Activated CD4-positive, alpha-beta memory T cell treated with anti-CD3 and anti-CD28 coated beads, Interleukin-2, amount 10 ng/mL, durations not matched to agents 7 days and 5 days (primary cell): ENCODE results near the gene R3HDM4. TPM values are rescaled to one million over a fixed set of nuclear protein-coding genes. Genes with fewer than 3 reads are reported as not detected.
"Not testable (repeated sequence)": the region's sequence is repeated elsewhere in the genome, so short reads cannot be mapped to it uniquely, and the experiment has no call there.

Source experiments
- CTCF ChIA-PET: fragments of 350-600 bp; sonication (Branson Sonifier 250); formaldehyde crosslinking; loops from one replicate; lab custom pipeline; 2021; ENCODE audit warnings: antibody characterized with exemption, inconsistent platforms; lab: Charles Lee
- POLR2A ChIA-PET: fragments of 350-600 bp; sonication (Branson Sonifier 250); formaldehyde crosslinking; loops from one replicate; lab custom pipeline; 2021; ENCODE audit warnings: antibody characterized with exemption; lab: Charles Lee
- DNase-seq: peaks from one replicate; pipeline ENCODE4 v3.0.0-alpha.2; 2020
- H3K27ac Mint-ChIP-seq: one replicate; pipeline ENCODE4 v1.8.0; 2021; ENCODE audit warnings: mild to moderate bottlenecking, mixed read lengths
- H3K27me3 Mint-ChIP-seq: one replicate; pipeline ENCODE4 v1.8.0; 2021; ENCODE audit warnings: mixed read lengths
- H3K36me3 Mint-ChIP-seq: one replicate; pipeline ENCODE4 v1.8.0; 2021; ENCODE audit warnings: low read depth, mixed read lengths
- H3K4me1 Mint-ChIP-seq: one replicate; pipeline ENCODE4 v1.8.0; 2021; ENCODE audit warnings: mixed read lengths
- H3K4me3 Mint-ChIP-seq: one replicate; pipeline ENCODE4 v1.8.0; 2021; ENCODE audit warnings: mild to moderate bottlenecking, mixed read lengths
- H3K9me3 Mint-ChIP-seq: one replicate; pipeline ENCODE4 v1.8.0; 2021; ENCODE audit warnings: mixed read lengths
- total RNA-seq, 2 experiments: library from RNA; stranded (reverse); gene quantifications; one replicate each; pipeline ENCODE4 v1.2.3, GENCODE V29; 2021

R3HDM4 gene
- total RNA-seq, 2 experiments from 2014 or later, result 111 to 116 TPM

- H3K27me3 Mint-ChIP-seq, H3K9me3 Mint-ChIP-seq, H3K27ac Mint-ChIP-seq, H3K4me1 Mint-ChIP-seq, H3K4me3 Mint-ChIP-seq, DNase-seq, CTCF ChIA-PET: not testable (repeated sequence)
- H3K36me3 Mint-ChIP-seq, result peaks cover 19% of the 10 kb centered on the region
- POLR2A ChIA-PET, result interaction anchor here (1.6 kb wide), 1 partner anchor 15 kb away, joined by 3 read pairs; the partner anchor contains the start of genes MED16 and RNU6-9
These were observed 34.9 kb downstream of the R3HDM4 start for GRCh38 chr19:877992-878660.

- Mint-ChIP-seq H3K9me3 (no peaks in the 10 kb centered on the region), H3K36me3 (peaks cover 16% of the 10 kb centered on the region), H3K4me3 (no peak overlapping the region), H3K4me1 (peaks cover 9% of the 10 kb centered on the region), H3K27ac (no peak overlapping the region), H3K27me3 (no peaks in the 10 kb centered on the region)
- no peak for DNase-seq
- ChIA-PET POLR2A (interaction anchor here (1.0 kb wide), 1 partner anchor 30 kb away, joined by 3 read pairs; no protein-coding TSS in a partner anchor), CTCF (no interaction called here)
These were observed 36.2 kb downstream of the R3HDM4 start for GRCh38 chr19:876780-877314.

GRCh38 chr19:876089-876488 lies 36.9 kb downstream of the R3HDM4 start:
- Mint-ChIP-seq H3K4me1 (peaks cover 11% of the 10 kb centered on the region), H3K9me3 (no peaks in the 10 kb centered on the region), H3K4me3 (no peak overlapping the region), H3K36me3 (peaks cover 10% of the 10 kb centered on the region), H3K27me3 (no peaks in the 10 kb centered on the region), H3K27ac (no peak overlapping the region)
- no peak for DNase-seq
- POLR2A ChIA-PET, result interaction anchor here (1.3 kb wide), 2 partner anchors 11 to 33 kb away, joined by 3 to 4 read pairs; no protein-coding TSS in a partner anchor
- CTCF ChIA-PET, result interaction anchor here (1.1 kb wide), 1 partner anchor 12 kb away, joined by 4 read pairs; no protein-coding TSS in a partner anchor

GRCh38 chr19:875265-875879 lies 37.6 kb downstream of the R3HDM4 start:
- ChIA-PET CTCF (interaction anchor here (1.1 kb wide), 1 partner anchor 12 kb away, joined by 4 read pairs; no protein-coding TSS in a partner anchor), POLR2A (interaction anchor here (1.3 kb wide), 2 partner anchors 10 to 33 kb away, joined by 3 to 4 read pairs; no protein-coding TSS in a partner anchor)
- H3K36me3 Mint-ChIP-seq, result peaks cover 9% of the 10 kb centered on the region
- H3K27ac Mint-ChIP-seq, result no peak overlapping the region
- no peak overlapping the region for H3K4me3 Mint-ChIP-seq
- no peak for DNase-seq
- H3K27me3 Mint-ChIP-seq, result no peaks in the 10 kb centered on the region
- no peaks in the 10 kb centered on the region for H3K9me3 Mint-ChIP-seq
- peaks cover 11% of the 10 kb centered on the region for H3K4me1 Mint-ChIP-seq

- H3K27ac Mint-ChIP-seq, result no peak overlapping the region
- H3K4me3 Mint-ChIP-seq, result no peak overlapping the region
- H3K9me3 Mint-ChIP-seq, result no peaks in the 10 kb centered on the region
- H3K4me1 Mint-ChIP-seq, result peaks cover 11% of the 10 kb centered on the region
- H3K36me3 Mint-ChIP-seq, result peaks cover 15% of the 10 kb centered on the region
- ChIA-PET POLR2A (interaction anchor here (1.0 to 2.6 kb wide), 2 partner anchors 9 to 35 kb away, joined by 3 to 16 read pairs; no protein-coding TSS in a partner anchor), CTCF (interaction anchor here (1.0 kb wide), 1 partner anchor 34 kb away, joined by 3 read pairs; no protein-coding TSS in a partner anchor)
- H3K27me3 Mint-ChIP-seq, result no peaks in the 10 kb centered on the region
- DNase-seq, result no peak
These were observed 39.4 kb downstream of the R3HDM4 start for GRCh38 chr19:873561-874041.

- H3K36me3 Mint-ChIP-seq, result peaks cover 16% of the 10 kb centered on the region
- POLR2A ChIA-PET, result interaction anchor here (0.8 to 2.6 kb wide), 6 partner anchors 9 to 396 kb away, joined by 3 to 16 read pairs (median 4); partner anchors contain the start of genes CIRBP, MED16, PTBP1 and RNU6-9
- peaks cover 11% of the 10 kb centered on the region for H3K4me1 Mint-ChIP-seq
- H3K9me3 Mint-ChIP-seq, result no peaks in the 10 kb centered on the region
- peak overlapping the region; percentile 65 for H3K27ac Mint-ChIP-seq
- CTCF ChIA-PET, result interaction anchor here (0.7 to 1.1 kb wide), 2 partner anchors 9 to 111 kb away, joined by 3 to 8 read pairs; partner anchors contain the start of gene WDR18
- no peaks in the 10 kb centered on the region for H3K27me3 Mint-ChIP-seq
- peak overlapping the region; percentile 30 for H3K4me3 Mint-ChIP-seq
- DNase-seq, result peak; percentile 86
These were observed 39.9 kb downstream of the R3HDM4 start for GRCh38 chr19:873084-873483.

- Mint-ChIP-seq H3K36me3 (peaks cover 21% of the 10 kb centered on the region), H3K27ac (peak overlapping the region; percentile 89), H3K4me1 (peaks cover 11% of the 10 kb centered on the region), H3K9me3 (no peaks in the 10 kb centered on the region), H3K4me3 (peak overlapping the region; percentile 71), H3K27me3 (no peaks in the 10 kb centered on the region)
- POLR2A ChIA-PET, result interaction anchor here (0.8 to 2.6 kb wide), 8 partner anchors 21 to 403 kb away, joined by 3 to 16 read pairs (median 3); partner anchors contain the start of genes CIRBP, FAM174C, MED16 and PTBP1
- DNase-seq, result peak; percentile 91
- CTCF ChIA-PET, result interaction anchor here (0.6 to 1.1 kb wide), 3 partner anchors 8 to 126 kb away, joined by 3 to 8 read pairs (median 3); partner anchors contain the start of gene WDR18
These were observed 40.6 kb downstream of the R3HDM4 start for GRCh38 chr19:872266-872951.

GRCh38 chr19:871446-872265 lies 41.4 kb downstream of the R3HDM4 start:
- Mint-ChIP-seq H3K27ac (peak overlapping the region; percentile 89), H3K9me3 (no peaks in the 10 kb centered on the region), H3K4me1 (peaks cover 11% of the 10 kb centered on the region), H3K27me3 (no peaks in the 10 kb centered on the region), H3K36me3 (peaks cover 23% of the 10 kb centered on the region), H3K4me3 (peak overlapping the region; percentile 71)
- CTCF ChIA-PET, result interaction anchor here (0.6 to 1.1 kb wide), 2 partner anchors 8 to 125 kb away, joined by 3 to 8 read pairs; no protein-coding TSS in a partner anchor
- POLR2A ChIA-PET, result interaction anchor here (0.8 to 2.6 kb wide), 7 partner anchors 8 to 403 kb away, joined by 3 to 16 read pairs (median 4); partner anchors contain the start of genes CIRBP, FAM174C, MED16 and RNU6-9
- no peak for DNase-seq

GRCh38 chr19:870963-871401 lies 42.0 kb downstream of the R3HDM4 start:
- ChIA-PET CTCF (no interaction called here), POLR2A (no interaction called here)
- no peak for DNase-seq
- peaks cover 23% of the 10 kb centered on the region for H3K36me3 Mint-ChIP-seq
- H3K4me3 Mint-ChIP-seq, result no peak overlapping the region
- no peak overlapping the region for H3K27ac Mint-ChIP-seq
- no peaks in the 10 kb centered on the region for H3K27me3 Mint-ChIP-seq
- peaks cover 11% of the 10 kb centered on the region for H3K4me1 Mint-ChIP-seq
- H3K9me3 Mint-ChIP-seq, result no peaks in the 10 kb centered on the region

GRCh38 chr19:870314-870713 lies 42.7 kb downstream of the R3HDM4 start:
- ChIA-PET CTCF (no interaction called here), POLR2A (no interaction called here)
- H3K27me3 Mint-ChIP-seq, result no peaks in the 10 kb centered on the region
- H3K27ac Mint-ChIP-seq, result peak overlapping the region; percentile 6
- no peak overlapping the region for H3K4me3 Mint-ChIP-seq
- H3K36me3 Mint-ChIP-seq, result peaks cover 23% of the 10 kb centered on the region
- DNase-seq, result no peak
- H3K9me3 Mint-ChIP-seq, result no peaks in the 10 kb centered on the region
- peaks cover 13% of the 10 kb centered on the region for H3K4me1 Mint-ChIP-seq
